GM19395 (cell line): Measurements from ENCODE around the gene SLC4A2.

Experiments
- ATAC-seq: cut with Tn5 transposase; IDR thresholded peaks from one replicate; pipeline ENCODE4 v1.9.1; 2021; ENCODE audit warnings: mild to moderate bottlenecking, moderate library complexity; ENCODE audit not compliant: unreplicated experiment

SLC4A2 gene

DNA sequence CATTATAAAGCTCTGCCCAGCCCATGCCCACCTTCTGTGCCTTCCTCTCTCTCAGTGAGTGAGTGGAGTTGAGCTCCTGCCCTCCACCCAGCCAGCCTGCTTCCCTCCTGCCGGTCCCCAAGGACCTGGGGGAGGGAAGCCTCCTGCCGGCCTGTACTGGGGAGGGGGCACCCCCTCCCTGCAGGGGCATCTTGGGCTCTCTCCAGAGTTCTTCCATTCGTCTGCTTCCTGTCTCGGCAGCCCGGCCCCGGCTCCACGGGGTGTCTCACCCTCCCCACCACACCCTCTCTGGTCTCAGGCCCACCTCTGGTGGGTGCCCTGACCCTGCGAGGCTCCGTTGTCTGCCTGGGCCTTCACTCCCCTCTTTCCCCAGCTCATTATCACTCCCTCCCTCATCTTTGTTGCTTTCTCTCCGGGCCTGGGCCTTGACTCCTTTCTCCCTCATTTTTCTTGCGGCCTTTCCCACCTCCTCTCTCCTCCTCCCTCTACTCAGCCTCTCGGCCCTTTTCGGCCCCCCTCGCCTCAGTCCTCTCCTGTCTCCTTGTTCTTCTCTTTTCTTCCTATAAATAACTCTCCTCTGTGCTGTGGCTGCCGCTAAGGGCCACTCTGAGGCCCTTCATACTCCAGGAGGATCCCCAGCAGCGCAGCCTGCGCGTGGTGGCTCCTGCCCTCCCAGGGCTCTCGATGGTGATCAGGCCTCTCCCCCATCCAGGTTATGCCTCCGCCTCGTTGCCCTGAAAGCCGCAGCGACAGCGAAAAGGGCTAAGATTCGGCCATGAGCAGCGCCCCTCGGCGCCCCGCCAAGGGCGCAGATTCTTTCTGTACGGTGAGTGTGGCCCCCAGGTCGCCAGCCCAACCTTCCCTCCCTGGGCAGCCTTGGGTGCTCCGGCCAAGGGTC is 2.1 kb downstream of the SLC4A2 start:
- ATAC-seq = no peak

DNA sequence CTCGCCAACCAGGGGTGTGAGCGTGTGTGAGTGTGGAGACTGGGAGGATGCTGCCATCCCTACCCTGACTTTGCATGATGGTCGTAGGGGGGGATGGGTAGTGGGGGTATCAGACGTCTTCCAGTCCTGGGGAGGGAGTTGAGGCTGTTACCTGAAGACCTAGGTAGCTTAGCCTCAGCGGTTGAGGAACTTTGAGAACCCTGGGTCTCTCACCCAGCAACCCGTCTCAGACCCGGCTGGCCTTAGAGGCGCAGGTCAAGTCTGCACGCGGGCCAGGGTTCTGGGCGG is 2.7 kb downstream of the SLC4A2 start:
- no peak for ATAC-seq

GRCh38 chr7:151062399-151063211 is 3.2 kb downstream of the SLC4A2 start:
- no peak for ATAC-seq

- ATAC-seq = no peak
Measured at GRCh38 chr7:151063212-151063561, 3.8 kb downstream of the SLC4A2 start.

DNA sequence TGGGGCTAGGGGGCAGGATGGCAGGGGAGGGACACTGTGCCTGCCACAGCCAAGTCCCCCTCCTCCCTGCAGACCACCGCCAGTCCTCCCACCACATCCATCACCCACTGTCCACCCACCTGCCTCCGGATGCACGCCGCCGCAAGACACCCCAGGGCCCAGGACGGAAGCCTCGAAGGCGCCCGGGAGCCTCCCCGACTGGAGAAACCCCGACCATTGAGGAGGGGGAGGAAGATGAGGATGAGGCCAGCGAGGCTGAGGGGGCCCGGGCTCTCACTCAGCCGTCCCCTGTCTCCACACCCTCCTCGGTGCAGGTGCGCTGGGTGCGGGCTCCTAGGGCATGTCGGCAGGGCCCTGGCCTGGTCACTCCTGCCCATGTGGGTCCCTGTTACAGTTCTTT is 5.1 kb downstream of the SLC4A2 start:
- no peak for ATAC-seq

DNA sequence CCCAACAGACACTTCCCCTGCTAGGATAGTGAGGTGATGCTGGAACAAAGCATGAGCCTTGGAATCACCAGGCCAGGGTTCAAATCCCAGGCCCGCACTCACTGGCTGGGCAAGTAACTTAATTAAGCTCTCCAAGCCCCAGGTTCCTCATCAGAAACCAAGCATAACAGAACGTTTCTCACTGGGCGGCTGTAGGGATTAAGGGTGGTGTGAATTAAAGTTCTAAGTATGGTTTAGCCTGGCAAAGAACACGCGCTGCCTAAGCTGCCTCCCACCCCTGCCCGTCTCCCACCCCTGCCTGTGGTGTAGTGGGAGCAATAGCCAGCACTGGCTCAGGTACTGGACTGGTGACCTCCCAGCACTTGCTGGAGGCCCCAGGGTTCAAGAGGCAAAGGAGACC is 5.6 kb downstream of the SLC4A2 start:
- ATAC-seq = no peak

GRCh38 chr7:151065516-151065915 is 6.1 kb downstream of the SLC4A2 start:
- ATAC-seq = no peak

DNA sequence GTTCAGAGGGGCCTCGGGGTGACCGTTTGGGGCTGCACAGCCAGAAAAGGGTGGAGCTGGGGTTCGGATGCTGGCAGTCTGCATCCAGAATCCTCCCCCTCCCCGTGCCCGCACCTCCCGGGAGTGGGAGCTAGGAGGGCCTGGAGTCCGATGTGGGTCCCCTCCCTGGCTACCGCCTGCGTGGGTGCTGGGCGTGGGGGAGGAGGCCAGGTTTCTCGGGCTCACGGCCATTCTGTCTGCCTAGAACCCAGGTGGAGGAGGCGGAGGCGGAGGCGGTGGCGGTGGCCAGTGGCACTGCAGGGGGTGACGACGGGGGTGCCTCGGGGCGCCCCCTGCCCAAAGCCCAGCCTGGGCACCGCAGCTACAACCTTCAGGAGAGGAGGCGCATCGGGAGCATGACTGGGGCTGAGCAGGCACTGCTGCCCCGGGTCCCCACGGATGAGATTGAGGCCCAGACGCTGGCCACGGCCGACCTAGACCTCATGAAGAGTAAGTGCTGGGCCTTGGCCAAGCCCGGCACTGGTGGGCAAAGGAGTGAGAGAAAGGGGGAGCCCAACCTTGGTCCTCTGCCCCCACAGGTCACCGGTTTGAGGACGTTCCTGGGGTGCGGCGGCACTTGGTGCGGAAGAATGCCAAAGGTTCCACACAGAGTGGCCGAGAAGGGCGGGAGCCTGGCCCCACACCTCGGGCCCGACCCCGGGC is 7.0 kb downstream of the SLC4A2 start:
- ATAC-seq = no peak

- no peak for ATAC-seq
Measured at GRCh38 chr7:151068069-151068773, 8.8 kb downstream of the SLC4A2 start.

- no peak for ATAC-seq
Measured at GRCh38 chr7:151069841-151070573, 10.6 kb downstream of the SLC4A2 start.

DNA sequence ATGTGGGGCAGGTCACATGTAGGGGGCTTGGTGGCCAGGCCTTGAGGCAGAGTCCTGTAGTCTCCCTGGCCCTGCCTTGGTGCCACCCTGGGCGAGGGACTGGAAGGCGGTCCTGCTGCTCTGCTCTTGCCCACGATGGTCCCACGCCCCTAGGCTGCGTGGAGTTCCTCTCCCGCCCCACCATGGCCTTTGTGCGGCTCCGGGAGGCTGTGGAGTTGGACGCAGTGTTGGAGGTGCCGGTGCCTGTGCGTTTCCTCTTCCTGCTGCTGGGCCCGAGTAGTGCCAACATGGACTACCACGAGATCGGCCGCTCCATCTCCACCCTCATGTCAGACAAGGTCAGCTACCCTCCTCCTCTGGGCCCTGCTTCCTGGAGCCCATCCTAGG is 11.2 kb downstream of the SLC4A2 start:
- no peak for ATAC-seq

- no peak for ATAC-seq
Measured at GRCh38 chr7:151071032-151071866, 11.9 kb downstream of the SLC4A2 start.

DNA sequence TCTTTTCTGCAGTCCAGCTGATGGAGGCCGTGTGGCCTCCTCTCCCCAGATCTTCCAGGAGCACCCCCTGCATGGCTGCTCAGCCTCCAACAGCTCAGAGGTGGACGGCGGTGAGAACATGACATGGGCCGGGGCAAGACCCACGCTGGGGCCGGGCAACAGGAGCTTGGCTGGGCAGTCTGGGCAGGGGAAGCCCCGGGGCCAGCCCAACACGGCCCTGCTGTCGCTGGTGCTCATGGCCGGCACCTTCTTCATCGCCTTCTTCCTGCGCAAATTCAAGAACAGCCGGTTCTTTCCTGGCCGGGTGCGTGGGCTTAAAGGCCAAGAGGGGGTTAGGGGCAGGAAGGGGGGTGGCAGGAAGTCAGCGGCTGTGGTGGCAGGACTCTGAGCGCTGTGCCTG is 14.6 kb downstream of the SLC4A2 start:
- no peak for ATAC-seq

GRCh38 chr7:151074817-151075661 is 15.7 kb downstream of the SLC4A2 start:
- ATAC-seq = no peak

- ATAC-seq = no peak
Measured at GRCh38 chr7:151075662-151075971, 16.2 kb downstream of the SLC4A2 start.

DNA sequence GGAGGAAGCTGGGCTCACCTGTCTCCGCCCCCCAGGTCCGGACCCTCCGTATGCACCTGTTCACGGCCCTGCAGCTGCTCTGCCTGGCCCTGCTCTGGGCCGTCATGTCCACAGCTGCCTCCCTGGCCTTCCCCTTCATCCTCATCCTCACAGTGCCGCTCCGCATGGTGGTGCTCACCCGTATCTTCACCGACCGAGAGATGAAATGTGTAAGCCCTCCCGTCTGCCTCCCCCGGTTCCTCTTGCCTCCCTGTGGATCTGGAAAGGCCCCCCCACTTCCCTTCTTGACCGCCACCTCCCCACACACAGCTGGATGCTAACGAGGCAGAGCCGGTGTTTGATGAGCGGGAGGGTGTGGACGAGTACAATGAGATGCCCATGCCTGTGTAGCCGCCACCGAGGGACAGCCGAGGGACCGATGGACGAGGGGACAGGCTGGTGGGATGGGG is 16.6 kb downstream of the SLC4A2 start:
- no peak for ATAC-seq

DNA sequence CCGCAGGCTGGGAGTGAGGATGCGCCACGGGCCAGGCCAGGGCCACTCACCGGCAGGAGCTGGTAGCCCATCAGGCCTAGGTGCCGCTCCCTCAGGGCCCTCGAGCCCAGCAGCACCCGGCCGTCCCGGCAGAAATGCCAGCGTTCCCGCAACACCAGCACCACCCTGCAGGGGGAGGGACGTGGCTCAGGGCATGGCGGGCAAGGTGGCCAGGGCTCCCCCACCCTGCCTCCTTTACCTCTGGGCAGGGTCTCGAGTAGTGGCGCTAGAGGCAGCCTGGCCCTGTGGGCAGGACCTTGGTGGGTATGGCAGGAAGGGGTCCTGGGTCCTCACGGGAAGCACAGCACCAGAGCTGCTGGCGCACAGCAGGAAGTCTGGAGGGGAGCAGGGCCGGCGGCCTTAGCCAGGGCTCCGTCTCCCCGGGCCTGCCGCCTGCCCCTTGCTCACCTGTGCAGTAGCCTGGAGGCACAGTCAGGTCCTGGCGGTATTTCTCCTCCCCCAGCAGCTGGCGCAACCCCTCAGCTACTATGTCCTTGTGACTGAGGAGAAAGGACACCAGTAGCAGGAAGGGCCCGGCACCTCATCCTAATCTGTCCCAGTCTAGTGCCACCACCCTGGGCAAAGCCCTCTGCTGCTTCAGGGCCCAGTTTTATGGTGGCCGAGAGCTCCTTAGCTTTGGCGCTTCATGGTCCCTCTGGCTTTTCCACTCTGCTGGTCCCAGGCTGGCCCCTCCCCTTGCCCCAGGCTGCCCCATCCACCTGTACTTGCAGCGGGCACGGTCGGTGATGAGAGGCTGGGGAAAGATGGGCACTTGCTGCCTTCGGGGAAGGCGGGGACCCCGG is 17.7 kb downstream of the SLC4A2 start:
- ATAC-seq = no peak

- ATAC-seq = no peak
Measured at GRCh38 chr7:151077705-151078232, 18.4 kb downstream of the SLC4A2 start.
